ENCODE measurements around the gene GOLGA8B.
"Not testable (repeated sequence)": the region's sequence is repeated elsewhere in the genome, so short reads cannot be mapped to it uniquely, and the experiment has no call there.

DNA sequence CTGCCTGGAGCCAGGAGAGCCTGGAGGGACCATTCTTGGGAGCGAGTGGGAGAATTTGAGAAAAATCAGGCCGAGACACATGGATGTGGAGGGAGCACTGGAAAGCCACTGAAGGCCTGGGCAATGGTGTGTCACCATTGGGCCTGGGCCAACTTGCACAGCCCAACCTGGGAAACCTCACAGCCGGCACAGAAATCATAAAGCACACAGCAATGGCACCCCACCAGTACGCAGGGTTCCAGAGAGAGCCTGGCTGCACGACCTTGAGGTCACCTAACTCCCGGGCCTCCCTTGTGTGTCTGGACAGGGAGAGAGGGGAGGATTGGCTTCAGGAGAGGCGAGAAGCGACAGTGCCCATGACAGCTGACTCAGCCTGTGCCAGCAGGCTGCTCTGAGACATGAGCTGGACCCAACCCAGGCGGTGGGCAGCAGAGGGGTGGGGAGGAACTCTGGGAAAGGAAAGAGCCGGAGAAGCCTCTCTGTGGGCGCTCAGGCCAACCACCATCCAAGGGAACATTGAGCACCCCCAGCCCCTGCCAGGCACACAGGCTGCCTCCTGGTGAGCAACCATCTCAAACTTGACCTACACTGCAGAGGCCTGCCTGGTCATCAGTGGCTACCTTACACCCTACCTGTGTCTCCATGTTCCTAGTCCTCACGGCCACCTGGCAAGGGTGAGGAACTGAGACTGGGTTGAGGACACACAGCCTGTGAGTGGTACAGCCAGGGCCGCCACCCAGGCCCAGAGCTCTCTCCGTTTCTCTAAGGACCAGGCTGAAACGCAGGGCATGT, 3.0 kb downstream of the GOLGA8B start:
- TF ChIP-seq, protein P1, sequence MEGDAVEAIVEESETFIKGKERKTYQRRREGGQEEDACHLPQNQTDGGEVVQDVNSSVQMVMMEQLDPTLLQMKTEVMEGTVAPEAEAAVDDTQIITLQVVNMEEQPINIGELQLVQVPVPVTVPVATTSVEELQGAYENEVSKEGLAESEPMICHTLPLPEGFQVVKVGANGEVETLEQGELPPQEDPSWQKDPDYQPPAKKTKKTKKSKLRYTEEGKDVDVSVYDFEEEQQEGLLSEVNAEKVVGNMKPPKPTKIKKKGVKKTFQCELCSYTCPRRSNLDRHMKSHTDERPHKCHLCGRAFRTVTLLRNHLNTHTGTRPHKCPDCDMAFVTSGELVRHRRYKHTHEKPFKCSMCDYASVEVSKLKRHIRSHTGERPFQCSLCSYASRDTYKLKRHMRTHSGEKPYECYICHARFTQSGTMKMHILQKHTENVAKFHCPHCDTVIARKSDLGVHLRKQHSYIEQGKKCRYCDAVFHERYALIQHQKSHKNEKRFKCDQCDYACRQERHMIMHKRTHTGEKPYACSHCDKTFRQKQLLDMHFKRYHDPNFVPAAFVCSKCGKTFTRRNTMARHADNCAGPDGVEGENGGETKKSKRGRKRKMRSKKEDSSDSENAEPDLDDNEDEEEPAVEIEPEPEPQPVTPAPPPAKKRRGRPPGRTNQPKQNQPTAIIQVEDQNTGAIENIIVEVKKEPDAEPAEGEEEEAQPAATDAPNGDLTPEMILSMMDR (IDR thresholded peaks at IDR 0.05), result not testable (repeated sequence)
- not testable (repeated sequence) for TF ChIP-seq POLR2A (IDR thresholded peaks at IDR 0.05; ENCODE audit: low read depth); POLR2AphosphoS5 (IDR thresholded peaks at IDR 0.05)

Measured in esophagus muscularis mucosa (tissue), 3 donors.